ENCODE measurements around the gene PEPD.
"Not testable (repeated sequence)": the region's sequence is repeated elsewhere in the genome, so short reads cannot be mapped to it uniquely, and the experiment has no call there.

Gene PEPD

DNA sequence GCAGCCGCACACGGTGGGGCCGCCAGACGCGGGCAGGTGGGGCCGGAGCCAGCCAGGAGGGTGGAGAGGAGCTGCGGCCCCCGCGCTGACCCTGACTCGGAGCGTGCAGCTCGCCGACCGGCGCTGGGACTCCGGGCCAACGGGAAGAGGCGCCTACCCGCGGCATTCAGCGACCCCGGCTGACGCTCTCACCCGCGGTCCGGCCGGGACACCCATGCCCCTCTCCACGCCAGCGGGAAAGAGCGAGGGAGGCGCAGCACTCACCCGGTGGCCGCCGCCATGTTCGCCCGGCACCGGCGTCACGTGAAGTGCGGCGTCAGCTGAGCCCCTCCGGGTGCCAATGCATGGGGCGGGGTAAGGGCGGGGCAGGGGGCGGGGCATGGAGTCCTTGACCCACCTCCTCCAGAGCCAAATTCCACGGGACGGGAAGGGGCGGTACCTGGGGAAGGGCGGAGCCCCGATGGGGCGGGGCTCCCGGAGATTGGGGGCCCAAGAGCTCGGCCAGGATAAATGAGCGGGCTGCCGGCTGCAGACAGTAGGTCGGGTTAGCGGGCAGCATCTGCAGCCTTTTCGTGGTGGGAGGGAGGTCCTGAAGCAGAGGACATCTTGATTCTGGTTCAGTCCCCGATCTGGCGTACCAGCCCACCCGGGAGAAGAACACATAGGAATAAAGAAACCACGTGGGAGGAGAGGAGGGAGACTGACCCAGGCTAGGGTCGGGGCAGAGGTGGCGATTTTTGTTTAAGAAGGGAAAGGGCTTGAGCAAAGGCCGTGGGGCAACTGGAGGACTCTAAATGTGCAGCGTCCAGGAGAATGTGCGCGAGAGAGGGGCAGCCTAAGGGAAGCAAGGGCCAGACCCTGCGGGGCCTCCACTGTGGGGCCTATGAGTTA lies at the start of gene PEPD:
PEPD (minus strand) TSS at position 312 of the 891 bp plus-strand sequence; CDS start at position 281, 31 bp downstream.
- in situ Hi-C loops (cut with MboI; ENCODE audit: low sequenced_read_pairs) = no loop called here

DNA sequence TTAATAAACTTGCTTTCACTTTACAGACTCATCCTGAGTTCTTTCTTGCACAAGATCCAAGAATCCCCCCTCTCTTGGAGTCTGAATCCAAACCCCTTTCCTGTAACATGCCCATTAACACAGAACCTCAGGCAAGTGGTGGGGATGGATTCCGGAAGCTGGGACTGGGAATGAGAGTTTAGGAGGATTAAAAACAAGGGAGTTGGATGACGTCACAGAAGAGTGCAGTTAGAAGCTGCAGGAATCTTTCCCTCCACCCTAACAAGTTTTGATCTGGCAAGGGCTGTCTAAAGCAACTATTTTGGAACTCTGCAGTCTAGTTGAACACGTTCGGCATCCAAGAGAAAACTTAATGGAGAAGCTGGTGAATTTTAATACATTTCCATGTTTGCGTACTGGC lies 48.2 kb upstream of the PEPD start:
- in situ Hi-C loops (cut with MboI; ENCODE audit: low sequenced_read_pairs) = no loop called here

DNA sequence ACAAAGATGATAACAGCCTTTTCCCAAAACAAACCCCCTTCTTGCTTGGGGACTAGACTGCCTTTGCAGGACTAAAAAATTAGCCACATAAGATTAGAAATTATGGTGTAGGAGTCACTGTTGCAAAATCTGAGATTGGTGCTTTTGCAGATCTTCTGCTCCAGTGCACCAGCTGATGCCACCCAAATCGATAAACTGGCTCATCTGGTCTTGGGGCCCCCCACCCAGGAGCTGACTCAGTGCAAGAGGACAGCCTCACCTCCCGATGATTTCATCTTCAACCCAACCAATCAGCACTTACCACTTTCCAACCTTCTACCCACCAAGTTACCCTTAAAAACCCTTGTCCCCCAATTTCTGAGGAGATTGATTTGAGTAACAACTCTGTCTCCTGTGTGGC lies 47.1 kb upstream of the PEPD start:
- in situ Hi-C loops (cut with MboI; ENCODE audit: low sequenced_read_pairs) = no loop called here

DNA sequence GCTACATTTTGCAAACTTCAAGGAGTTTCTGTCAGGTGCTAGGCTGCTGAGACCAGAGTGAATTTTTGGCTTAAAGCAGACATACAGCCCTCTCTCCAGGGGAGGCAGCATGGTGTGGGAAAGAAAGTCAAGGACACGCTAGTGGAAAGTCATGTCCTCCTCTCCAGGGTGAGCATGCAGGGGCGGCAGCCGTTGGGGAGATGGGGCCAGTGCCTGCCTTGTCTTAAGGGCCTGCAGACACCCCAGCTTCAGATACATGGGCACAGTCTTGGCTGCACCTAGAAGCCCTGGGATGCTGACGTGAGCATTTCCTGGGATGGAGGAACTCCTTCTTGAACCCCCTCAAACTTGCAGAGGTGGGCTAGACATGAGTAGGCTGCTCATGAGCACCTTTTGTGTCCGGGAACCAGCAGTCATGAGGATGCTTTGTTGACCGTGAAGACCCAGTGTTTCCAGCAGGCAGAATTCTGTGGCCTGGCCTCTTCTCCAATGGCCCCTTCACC lies 43.3 kb upstream of the PEPD start:
- in situ Hi-C loops (cut with MboI; ENCODE audit: low sequenced_read_pairs) = no loop called here

DNA sequence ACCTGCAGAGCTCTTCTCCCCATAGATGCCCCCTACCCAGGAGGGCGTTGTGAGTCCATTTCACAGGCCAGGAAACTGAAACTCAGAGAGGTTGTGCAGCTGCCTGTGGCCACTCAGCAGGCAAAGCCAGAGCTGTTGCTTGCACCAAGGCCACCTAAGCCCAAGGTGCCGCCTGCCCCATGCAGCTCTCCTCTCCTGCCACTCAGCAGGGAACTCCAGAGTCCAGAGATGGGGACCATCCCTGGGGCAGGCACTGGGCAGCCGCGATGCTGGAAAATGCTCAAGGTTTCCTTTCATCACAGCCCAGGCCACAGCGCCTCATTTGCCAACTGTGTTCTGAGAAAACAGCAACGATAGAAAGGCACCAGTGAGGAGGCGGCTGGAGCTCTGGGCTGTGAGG lies 41.0 kb upstream of the PEPD start:
- in situ Hi-C loops (cut with MboI; ENCODE audit: low sequenced_read_pairs) = no loop called here

DNA sequence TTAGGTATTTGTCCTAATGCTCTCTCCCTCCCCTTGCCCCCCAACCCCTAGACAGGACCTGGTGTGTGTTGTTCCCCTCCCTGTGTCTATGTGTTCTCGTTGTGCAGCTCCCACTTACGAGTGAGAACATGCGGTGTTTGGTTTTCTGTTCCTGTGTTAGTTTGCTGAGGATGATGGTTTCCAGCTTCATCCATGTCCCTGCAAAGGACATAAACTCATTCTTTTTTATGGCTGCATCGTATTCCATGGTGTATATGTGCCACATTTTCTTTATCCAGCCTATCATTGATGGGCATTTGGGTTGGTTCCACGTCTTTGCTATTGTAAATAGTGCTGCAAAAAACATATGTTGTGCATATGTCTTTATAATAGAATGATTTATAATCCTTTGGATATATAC lies 40.1 kb upstream of the PEPD start:
- in situ Hi-C loops (cut with MboI; ENCODE audit: low sequenced_read_pairs) = not testable (repeated sequence)

DNA sequence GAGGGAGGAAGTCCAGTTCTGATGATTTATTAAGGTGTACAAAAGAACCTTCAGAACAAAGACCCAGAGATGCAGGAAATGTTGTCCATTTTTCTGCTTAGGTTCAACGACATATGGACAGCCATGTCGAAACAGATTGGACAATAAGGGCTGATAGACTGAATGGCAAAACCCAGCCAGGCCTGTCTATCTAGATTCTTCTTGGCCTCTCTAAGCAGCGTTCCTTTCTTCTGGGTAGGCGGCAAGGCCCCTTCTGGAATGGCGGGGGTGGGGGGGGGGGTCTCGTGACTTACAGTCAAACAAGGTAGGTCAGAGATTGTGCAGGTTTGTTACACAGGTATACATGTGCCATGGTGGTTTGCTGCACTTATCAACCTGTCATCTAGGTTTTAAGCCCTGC lies 39.7 kb upstream of the PEPD start:
- in situ Hi-C loops (cut with MboI; ENCODE audit: low sequenced_read_pairs) = no loop called here

DNA sequence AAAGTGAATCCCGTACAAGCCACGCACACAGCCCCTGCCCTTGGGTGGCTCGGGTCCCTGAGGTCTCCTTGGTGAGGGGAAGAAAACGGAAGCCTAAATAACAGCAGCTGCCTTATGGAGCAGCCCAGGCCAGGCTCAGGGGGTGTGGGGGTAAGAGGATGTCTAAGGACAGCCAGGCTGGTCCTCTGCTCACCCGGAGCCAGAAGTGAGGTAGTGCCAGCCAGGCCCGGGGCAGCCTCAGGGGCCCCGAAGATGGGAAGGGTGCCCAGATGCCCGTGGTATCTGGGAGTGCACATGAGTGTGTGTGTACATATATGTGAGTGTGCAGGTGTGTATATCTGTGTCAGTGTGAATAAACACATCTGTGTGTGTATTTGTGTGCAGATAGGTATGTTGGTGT lies 38.4 kb upstream of the PEPD start:
- in situ Hi-C loops (cut with MboI; ENCODE audit: low sequenced_read_pairs) = no loop called here

DNA sequence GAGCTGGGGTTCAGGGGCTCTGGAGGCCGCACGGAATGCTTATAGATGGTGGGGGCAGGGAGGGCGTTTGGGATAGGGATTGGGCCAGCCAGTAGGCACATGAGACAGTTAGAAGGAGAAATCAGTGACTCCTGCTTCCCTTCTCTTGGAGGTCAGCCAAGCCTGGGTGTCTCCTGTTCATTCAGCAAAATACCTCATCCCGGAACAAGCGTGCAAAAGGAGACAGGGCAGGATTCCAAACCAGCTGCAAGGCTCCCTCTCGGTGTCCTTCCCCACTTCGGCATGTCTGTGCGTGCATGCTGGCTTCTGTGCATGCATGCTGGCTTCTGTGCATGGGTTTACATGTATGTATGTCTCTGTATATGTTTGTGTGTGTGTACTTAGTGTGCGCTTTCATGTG lies 37.3 kb upstream of the PEPD start:
- in situ Hi-C loops (cut with MboI; ENCODE audit: low sequenced_read_pairs) = no loop called here

DNA sequence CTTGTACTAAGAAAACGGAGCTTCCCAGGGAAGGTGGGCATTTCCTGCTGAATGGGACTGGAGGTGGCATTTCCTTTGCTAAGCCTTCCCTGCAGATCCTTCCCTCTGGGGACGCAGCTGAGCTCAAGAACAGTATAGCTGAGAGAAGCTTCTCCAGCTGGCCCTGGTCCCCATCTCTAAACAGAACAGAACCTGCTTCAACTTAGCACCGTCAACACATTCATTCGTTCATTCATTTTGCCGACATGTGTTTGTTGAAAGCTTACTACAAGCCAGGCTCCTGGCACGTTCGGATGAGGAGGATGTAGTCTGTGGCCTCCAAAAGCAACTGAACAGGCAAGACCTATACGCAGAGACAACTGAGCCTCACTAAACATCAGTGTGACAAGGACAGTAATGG lies 36.6 kb upstream of the PEPD start:
- in situ Hi-C loops (cut with MboI; ENCODE audit: low sequenced_read_pairs) = no loop called here

DNA sequence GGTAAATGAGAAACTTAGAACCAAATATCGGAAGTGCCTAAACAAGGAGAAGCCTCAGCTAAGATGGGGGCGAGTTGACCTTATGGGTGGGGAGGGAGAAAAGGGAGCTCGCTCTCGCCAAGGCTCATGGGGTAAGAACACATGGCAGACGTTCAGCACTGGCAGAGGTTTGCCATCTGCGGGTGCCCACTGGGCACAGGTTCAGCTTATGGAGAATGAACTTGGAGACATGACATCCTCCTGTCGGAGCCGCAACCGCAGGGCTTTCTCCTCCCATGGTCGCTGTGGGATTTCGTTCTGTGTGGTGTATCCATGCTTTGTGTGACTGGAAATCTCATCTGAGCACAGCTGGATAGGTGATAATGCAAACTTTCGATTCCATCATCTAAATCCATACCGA lies 36.1 kb upstream of the PEPD start:
- in situ Hi-C loops (cut with MboI; ENCODE audit: low sequenced_read_pairs) = no loop called here

DNA sequence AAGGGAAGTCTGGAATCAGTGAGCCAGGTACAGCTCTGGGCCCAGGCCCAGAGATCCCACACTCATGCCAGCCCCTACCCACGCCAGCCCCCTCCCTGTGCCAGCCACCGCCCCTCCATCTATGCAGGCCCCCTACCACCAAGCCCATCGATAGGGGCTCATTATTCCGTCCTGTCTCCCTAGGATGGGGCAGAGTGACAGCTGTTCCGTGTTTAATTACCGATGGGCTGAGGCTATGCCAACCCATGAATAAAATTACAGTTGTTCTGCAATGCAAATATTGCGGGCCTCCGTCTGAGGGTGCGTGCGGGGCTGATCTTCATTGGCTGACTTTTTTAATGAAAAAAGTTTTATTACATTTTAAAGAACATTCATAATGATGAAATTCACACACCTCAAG lies 35.6 kb upstream of the PEPD start:
- in situ Hi-C loops (cut with MboI; ENCODE audit: low sequenced_read_pairs) = no loop called here

DNA sequence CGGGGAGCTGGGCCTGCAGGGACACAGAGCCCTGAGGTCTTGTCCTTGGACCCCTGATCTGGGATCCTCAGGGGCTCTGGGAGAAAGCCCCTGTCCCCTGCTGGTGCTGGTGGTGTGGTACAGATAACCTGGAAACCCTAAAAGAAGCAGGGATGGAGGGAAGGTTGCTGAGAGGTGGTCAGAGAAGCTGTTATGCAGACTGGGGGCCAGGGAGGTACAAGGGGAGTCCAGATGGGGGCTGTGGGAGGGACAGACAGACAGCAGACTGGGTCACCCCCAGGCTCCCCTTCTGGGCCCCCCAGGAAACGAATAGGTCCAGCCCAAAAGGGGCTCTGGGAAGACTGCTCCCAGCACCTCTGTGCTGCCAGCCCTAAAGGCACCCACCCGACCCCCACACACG lies 34.7 kb upstream of the PEPD start:
- in situ Hi-C loops (cut with MboI; ENCODE audit: low sequenced_read_pairs) = no loop called here

DNA sequence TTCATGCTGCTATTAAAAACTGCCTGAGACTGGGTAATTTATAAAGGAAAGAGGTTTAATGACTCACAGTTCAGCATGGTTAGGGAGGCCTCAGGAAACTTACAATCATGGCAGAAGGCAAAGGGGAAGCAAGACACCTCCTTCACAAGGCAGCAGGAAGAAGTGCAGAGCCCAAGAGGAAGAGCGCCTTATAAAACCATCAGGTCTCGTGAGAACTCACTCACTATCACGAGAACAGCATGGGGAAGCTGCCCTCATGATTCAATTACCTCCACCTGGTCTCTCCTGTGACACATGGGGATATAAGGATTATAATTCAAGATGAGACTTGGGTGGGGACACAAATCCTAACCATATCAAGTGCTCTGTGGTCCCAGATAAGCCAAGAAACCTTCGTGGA lies 34.1 kb upstream of the PEPD start:
- in situ Hi-C loops (cut with MboI; ENCODE audit: low sequenced_read_pairs) = not testable (repeated sequence)

DNA sequence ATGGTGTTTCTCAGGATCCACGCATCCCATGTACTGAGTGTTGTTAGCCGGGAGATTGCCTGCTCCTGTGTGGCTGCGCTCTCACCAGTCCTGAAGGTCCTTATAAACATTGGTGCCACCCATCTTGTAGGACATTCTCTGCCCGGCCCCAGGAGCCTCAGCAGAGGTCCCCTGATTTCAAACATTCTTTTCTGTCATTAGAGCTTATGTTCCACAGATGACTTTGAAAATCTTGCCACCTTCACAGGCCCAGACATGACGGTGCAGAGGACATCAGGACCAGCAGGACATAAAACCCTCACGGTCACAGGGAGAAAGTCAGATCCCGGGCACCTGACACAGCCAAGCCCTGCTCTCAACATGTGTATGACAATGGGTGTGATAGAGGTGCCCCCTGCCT lies 33.2 kb upstream of the PEPD start:
- in situ Hi-C loops (cut with MboI; ENCODE audit: low sequenced_read_pairs) = no loop called here

DNA sequence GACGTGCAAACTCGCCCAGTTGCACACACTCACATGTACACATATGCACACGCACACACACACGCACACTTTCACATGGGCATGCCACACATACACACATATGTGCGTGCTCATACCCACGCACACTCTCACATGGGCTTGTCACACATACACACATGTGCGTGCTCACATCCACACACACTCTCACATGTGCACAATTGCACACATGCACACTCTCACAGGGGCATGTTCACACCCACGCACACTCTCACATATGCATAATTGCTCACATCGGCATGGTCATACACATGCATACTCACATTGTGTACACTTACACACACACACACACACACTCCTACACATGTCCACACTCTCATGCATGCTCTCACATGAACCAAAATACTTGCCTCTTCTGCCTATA lies 32.8 kb upstream of the PEPD start:
- in situ Hi-C loops (cut with MboI; ENCODE audit: low sequenced_read_pairs) = no loop called here

DNA sequence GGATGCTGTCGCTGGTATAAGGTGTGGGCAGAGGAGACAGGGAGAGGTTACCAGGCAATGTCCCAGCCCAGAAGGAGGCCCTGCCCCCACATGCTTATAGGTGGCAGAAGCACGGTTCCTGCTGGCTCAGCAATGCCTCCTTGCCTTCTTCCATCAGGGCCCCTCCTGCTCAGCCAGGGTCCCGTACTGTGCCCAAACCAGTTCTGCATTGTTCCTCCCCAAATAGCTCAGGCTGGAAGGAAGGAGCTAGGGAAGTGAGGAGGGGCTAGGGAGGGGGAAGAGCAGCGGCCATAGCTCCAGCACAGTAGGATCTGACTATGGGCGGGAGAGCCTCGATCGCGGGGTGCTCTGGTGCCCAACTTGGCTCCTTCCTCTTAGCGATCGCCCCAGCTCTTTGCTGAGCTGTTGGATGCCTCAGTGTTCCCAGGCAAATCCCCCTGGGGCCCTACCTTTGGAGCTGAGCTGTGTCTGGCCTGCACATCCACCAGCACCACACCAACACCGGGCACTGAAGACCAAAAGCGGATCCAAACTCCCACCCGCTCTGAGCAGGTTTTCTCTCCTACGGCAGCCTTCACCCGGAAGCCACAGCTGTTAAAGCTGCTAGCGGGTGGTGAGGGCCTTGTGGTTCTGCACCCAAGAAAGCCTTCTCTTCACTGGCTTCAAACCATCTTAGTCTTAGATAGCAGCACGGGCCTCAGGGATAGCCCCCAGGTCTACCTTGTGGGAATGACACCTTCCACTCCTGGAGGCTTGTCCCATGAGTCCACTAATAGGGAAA lies 32.1 kb upstream of the PEPD start:
- in situ Hi-C loops (cut with MboI; ENCODE audit: low sequenced_read_pairs) = no loop called here

DNA sequence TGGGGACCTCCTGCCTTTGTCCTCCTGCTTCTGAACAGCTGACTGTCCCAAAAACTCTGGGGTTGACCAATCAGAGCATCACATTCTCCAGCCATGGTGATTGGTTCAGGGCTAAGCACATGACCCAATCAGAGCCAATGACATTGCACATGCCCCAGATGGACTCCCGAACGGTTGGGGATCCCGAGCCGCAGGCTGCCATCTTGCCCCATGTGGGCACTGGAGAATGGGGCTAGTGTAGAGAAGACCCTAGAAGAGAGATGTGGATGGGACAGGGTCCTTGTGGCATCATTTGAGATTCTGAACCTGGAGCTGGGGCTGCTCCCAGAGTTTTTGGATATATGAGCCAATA lies 31.3 kb upstream of the PEPD start:
- in situ Hi-C loops (cut with MboI; ENCODE audit: low sequenced_read_pairs) = no loop called here

DNA sequence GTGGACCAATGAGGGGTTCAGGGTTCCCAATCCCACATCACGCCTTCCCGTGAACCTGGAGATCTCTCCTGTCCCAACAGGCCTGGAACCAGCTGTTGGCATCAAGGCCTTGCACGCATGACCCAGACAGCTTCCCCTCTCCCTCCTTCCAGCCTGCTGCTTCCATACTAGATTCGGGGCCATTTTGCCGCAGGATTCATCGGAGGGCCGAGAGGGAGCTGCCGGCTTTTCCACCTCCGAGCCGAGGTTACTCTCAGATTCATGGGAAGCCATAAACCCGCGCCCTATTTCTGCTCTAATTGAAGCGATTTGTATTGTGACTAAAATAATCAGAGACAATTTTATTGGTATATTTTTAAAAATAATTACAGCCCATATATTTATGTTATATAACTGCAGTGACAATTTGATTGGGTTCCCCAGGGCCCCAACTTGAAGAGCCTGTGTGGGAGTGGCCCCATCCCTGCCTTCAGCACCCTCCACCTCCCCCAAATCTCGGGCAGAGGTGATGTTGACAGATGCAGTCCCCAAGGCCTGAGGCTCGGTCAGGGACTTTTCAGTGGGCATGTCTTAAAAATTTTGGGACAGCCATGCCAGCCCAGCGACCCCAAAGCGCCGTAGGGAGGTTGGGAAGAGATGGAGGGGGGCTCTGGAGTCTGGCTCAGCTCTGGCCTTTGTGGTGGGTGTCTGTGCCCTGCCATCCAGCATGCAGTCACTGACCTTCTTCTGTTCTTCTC lies 30.8 kb upstream of the PEPD start:
- in situ Hi-C loops (cut with MboI; ENCODE audit: low sequenced_read_pairs) = no loop called here

DNA sequence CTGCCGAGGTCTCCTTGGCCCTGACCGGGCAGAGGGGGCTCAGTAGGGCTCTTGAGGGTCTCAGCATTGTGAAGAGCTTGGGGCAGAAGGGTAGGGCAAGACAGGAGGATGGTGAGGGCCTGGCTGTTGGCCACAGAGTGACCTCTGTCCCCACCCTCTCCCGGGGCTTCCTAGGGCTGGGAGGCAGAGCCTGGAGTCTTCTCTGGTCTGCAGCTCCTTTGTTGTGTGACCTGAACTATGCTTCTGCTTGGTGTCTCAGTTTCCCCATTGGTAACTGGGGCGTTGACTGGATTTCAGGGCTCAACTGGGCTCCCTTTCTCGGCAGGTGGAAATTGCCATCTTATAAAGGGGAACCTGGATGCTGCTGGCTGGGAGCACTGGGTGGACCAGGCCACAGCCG lies 30.1 kb upstream of the PEPD start:
- in situ Hi-C loops (cut with MboI; ENCODE audit: low sequenced_read_pairs) = no loop called here

DNA sequence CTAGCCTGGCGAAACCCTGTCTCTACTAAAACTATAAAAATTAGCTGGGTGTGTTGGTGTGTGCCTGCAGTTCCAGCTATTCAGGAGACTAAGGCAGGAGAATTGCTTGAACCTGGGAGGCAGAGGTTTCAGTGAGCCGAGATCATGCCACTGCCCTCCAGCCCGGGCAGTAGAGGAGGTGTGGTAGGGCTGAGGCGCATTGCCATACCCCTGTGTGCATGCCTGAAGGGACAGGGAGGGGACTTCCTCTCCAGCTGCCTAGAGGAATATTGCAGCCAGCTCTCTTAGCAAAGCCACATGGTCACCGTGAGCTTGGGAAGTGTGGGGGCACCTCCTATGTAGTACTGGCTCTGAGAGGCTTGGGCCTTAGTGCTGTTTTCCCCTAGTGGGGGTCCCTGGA lies 29.2 kb upstream of the PEPD start:
- in situ Hi-C loops (cut with MboI; ENCODE audit: low sequenced_read_pairs) = no loop called here

DNA sequence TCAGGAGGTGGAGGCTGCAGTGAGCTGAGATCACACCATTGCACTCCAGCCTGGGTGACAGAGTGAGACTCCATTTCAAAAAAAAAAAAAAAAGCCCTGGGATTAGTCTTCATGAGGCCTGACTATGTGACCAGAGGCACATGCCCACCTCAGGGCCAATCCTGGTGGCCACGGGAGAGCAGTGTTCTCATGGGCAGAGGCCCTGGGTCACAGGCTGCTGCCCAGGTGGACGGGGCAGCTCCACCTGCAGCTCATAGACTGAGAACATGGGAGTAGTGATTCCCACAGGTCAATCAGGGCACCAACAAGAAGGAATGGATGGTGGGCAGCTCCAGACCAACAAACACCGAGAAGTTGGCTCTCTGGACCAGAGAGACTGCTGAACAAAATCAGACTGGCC lies 26.1 kb upstream of the PEPD start:
- in situ Hi-C loops (cut with MboI; ENCODE audit: low sequenced_read_pairs) = no loop called here

All from HL-60/S4 (cell line).